GM12878 (cell line): ENCODE results near the gene NUDT22. TPM values are rescaled to one million over a fixed set of nuclear protein-coding genes. Genes with fewer than 3 reads are reported as not detected.

Experiments used
- ATAC-seq: fragments of 200-7000 bp; cut with Tn5 transposase; 3 replicates; pipeline ENCODE4 v1.9.1; 2020; ENCODE audit warnings: mild to moderate bottlenecking, moderate library complexity
- BruUV-seq: library from RNA; stranded (reverse); fragments of 400-500 nt; replicated peaks from 2 replicates; lab custom pipeline; 2021; lab: Mats Ljungman, UMichigan
- CTCF ChIA-PET: fragments of 300-600 bp; sonication (Branson Sonifier 250); formaldehyde crosslinking; extraction: SDS; loops from one replicate; lab custom pipeline; 2021; ENCODE audit warnings: inconsistent platforms; lab: Yijun Ruan, JAX
- POLR2A ChIA-PET: fragments of 350-600 bp; formaldehyde crosslinking; extraction: SDS; loops from one replicate; lab custom pipeline; 2021; ENCODE audit warnings: inconsistent platforms; lab: Charles Lee
- RAD21 ChIA-PET: fragments of 300-600 bp; sonication (Branson Sonifier 250); formaldehyde crosslinking; loops from one replicate; lab custom pipeline; 2023; ENCODE audit warnings: antibody characterized with exemption; ENCODE audit not compliant: unreplicated experiment; lab: Charles Lee
- SMC1A ChIA-PET: fragments of 300-600 bp; sonication (Branson Sonifier 250); formaldehyde crosslinking; loops from one replicate; lab custom pipeline; 2023; ENCODE audit not compliant: unreplicated experiment, uncharacterized antibody; lab: Charles Lee
- DNase-seq: peaks from one replicate; pipeline ENCODE4 v3.0.0-alpha.2; 2011; ENCODE audit warnings: low read depth, low spot score
- FAIRE-seq: peaks from 3 replicates; lab custom pipeline; 2011; peaks lifted over from hg19 to GRCh38; lab: Jason Lieb, UNC
- H2AFZ ChIP-seq: 2 replicates; pipeline ENCODE4 v1.6.0; 2011; ENCODE audit warnings: low read depth, low read length, control low read depth; ENCODE audit not compliant: control insufficient read depth
- H3K27ac ChIP-seq: 2 replicates; pipeline ENCODE4 v1.5.1; 2011; ENCODE audit warnings: control low read depth; ENCODE audit not compliant: control insufficient read depth, insufficient read depth
- H3K27me3 ChIP-seq, 2 experiments: replicated peaks in 1 of 2; 2 replicates each; pipeline versions ENCODE4 v1.6.0 to v1.6.1; 2011; ENCODE audit warnings: low read length in 1 of 2; ENCODE audit not compliant: control insufficient read depth in 2 of 2, insufficient read depth in 2 of 2
- H3K36me3 ChIP-seq, 2 experiments: 2 replicates each; pipeline ENCODE4 v1.5.1; 2011; ENCODE audit warnings: low read length in 1 of 2; ENCODE audit not compliant: control insufficient read depth in 2 of 2, insufficient read depth in 2 of 2
- H3K4me1 ChIP-seq: 2 replicates; pipeline ENCODE4 v1.6.1; 2011; ENCODE audit warnings: mild to moderate bottlenecking, low read length, moderate library complexity, mixed read lengths; ENCODE audit not compliant: control insufficient read depth, insufficient read depth
- H3K4me2 ChIP-seq: 2 replicates; pipeline ENCODE4 v1.6.0; 2011; ENCODE audit warnings: control low read depth; ENCODE audit not compliant: control insufficient read depth, insufficient read depth
- H3K4me3 ChIP-seq: fragments of 200-600 bp; sonication (generic); 2 replicates; pipeline ENCODE4 v1.5.1; 2016
- H3K79me2 ChIP-seq: 2 replicates; pipeline ENCODE4 v1.6.0; 2011; ENCODE audit warnings: low read length; ENCODE audit not compliant: control insufficient read depth, insufficient read depth
- H3K9ac ChIP-seq: 2 replicates; pipeline ENCODE4 v1.8.0; 2011; ENCODE audit warnings: low read length, control low read depth, mixed read lengths; ENCODE audit not compliant: control insufficient read depth, insufficient read depth
- H3K9me3 ChIP-seq: replicated peaks from 3 replicates; pipeline ENCODE4 v1.5.1; 2011; ENCODE audit warnings: mild to moderate bottlenecking, low read length; ENCODE audit not compliant: control insufficient read depth, insufficient read depth
- H4K20me1 ChIP-seq: 2 replicates; pipeline ENCODE4 v1.6.0; 2011; ENCODE audit not compliant: control insufficient read depth, insufficient read depth
- ATF7 ChIP-seq: fragments of 450-650 bp; IDR thresholded peaks from 2 replicates; pipeline ENCODE4 v1.6.1; 2016; ENCODE audit warnings: low read depth, mild to moderate bottlenecking
- JUNB ChIP-seq: IDR thresholded peaks from 2 replicates; pipeline ENCODE4 v1.6.1; 2016; ENCODE audit warnings: antibody characterized with exemption, mild to moderate bottlenecking
- MTA3 ChIP-seq: IDR thresholded peaks from 2 replicates; pipeline ENCODE4 v1.6.1; 2012; ENCODE audit warnings: low read length, inconsistent platforms, borderline replicate concordance
- NFXL1 ChIP-seq: fragments of 450-650 bp; IDR thresholded peaks from 2 replicates; pipeline ENCODE4 v1.6.1; 2017; ENCODE audit warnings: antibody characterized with exemption, mild to moderate bottlenecking, borderline replicate concordance
- PML ChIP-seq: IDR thresholded peaks from 2 replicates; pipeline ENCODE4 v1.6.1; 2012; ENCODE audit warnings: low read length, inconsistent platforms
- SKIL ChIP-seq: fragments of 450-650 bp; IDR thresholded peaks from 2 replicates; pipeline ENCODE4 v1.6.1; 2017; ENCODE audit warnings: mild to moderate bottlenecking, low read depth, inconsistent platforms; ENCODE audit not compliant: poor library complexity, severe bottlenecking
- SREBF2 ChIP-seq: IDR thresholded peaks from 2 replicates; pipeline ENCODE4 v1.6.1; 2012; ENCODE audit warnings: mild to moderate bottlenecking, low read length
- STAT3 ChIP-seq: IDR thresholded peaks from 2 replicates; pipeline ENCODE4 v1.6.1; 2011; ENCODE audit warnings: low read depth, low read length, improper control_type of control experiment
- ZZZ3 ChIP-seq: IDR thresholded peaks from 2 replicates; pipeline ENCODE4 v1.6.1; 2011; ENCODE audit warnings: low read depth; ENCODE audit not compliant: control insufficient read depth, insufficient read length
- WGBS: methylation state at CpG from one replicate; pipeline ENCODE4 v1.1.6; 2016; ENCODE audit warnings: low lambda C conversion rate; ENCODE audit not compliant: insufficient replicate concordance, insufficient coverage; ENCODE audit errors: missing lambda C conversion rate; 5-methylcytosine and 5-hydroxymethylcytosine counted together
- in situ Hi-C: fragments of 300-500 bp; cut with MboI; formaldehyde crosslinking; loops from 9 replicates; pipeline ENCODE4 v1.14.3; 2018; ENCODE audit warnings: mixed read lengths
- intact Hi-C: fragments of 100-400 bp; cut with micrococcal nuclease; formaldehyde crosslinking; loops from one replicate; pipeline ENCODE4 v1.14.2; 2022; ENCODE audit not compliant: unreplicated experiment
- polyA plus RNA-seq, 11 experiments: library from polyadenylated mRNA; depleted of rRNA in 4 of 11; unstranded in 6 of 11; stranded (reverse) in 5 of 11; fragments of >200 nt; fragmentation: Nextera tagmentation in 4 of 11; fragmentation: Illumina TruSeq in 1 of 11; extraction: Ambion mirVana in 4 of 11; extraction: Trizol in 1 of 11; gene quantifications; 1 replicate in 1 of 11; 2 replicates in 10 of 11; pipeline versions ENCODE4 v1.2.1 to v1.2.3, GENCODE V29; 2011 to 2016; ENCODE audit warnings: inconsistent platforms in 2 of 11, missing spikeins in 2 of 11, low read depth in 1 of 11
- total RNA-seq, 4 experiments: library from RNA; depleted of rRNA in 3 of 4; stranded (reverse); fragments of >200 nt in 3 of 4; fragmentation: Illumina TruSeq in 1 of 4; extraction: Trizol in 1 of 4; gene quantifications; 2 replicates each; pipeline versions ENCODE4 v1.2.1 to v1.2.3, GENCODE V29; 2013 to 2021
- TF ChIP-seq, protein P1 (sequence below): IDR thresholded peaks from 2 replicates; pipeline ENCODE4 v1.6.1; 2011; ENCODE audit warnings: low read depth, mild to moderate bottlenecking, low read length, moderate library complexity, borderline replicate concordance; ENCODE audit errors: extremely low read depth
- TF ChIP-seq, protein P2 (sequence below): fragments of 450-650 bp; IDR thresholded peaks from 2 replicates; pipeline ENCODE4 v1.6.1; 2016; ENCODE audit warnings: mild to moderate bottlenecking, moderate library complexity, borderline replicate concordance

NUDT22 gene
- total and polyA plus RNA-seq, 10 of the 15 experiments (the other 5 are each of a cell fraction or from before 2014, with no cell fraction given), result 6.7 to 115 (median 64.7) TPM

DNA sequence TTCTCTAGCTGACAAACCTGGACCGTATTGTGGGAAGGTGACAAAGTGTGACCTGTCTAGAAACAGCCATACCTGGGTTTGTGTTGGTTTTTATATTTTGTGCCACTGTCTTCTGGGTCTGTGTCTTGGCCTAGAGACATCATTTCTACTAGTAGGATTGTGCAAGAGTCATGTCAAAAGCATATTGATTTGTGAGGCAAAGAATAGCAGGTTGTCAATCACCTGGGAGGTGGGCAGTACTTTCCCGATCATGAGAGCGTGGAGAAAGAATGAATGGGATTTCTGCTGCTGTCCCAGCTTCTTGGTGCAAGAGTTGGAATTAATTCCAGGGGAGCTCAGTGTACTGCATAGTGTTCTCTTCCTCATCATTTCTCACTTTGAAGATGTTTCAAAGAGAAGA, 24.5 kb upstream of the NUDT22 start:
- RAD21 ChIA-PET, result interaction anchor here (0.7 kb wide), 1 partner anchor 99 kb away, joined by 3 read pairs; no protein-coding TSS in a partner anchor

GRCh38 chr11:64202992-64203391, 23.1 kb upstream of the NUDT22 start:
- no peak for ATAC-seq
- peaks cover 22% of the 10 kb centered on the region for H3K4me1 ChIP-seq
- no peak for TF ChIP-seq STAT3
- TF ChIP-seq, protein P1, sequence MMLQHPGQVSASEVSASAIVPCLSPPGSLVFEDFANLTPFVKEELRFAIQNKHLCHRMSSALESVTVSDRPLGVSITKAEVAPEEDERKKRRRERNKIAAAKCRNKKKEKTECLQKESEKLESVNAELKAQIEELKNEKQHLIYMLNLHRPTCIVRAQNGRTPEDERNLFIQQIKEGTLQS, result no peak
- no peak for TF ChIP-seq ATF7
- no peak for TF ChIP-seq NFXL1
- TF ChIP-seq MTA3, result no peak
- TF ChIP-seq, protein P2, sequence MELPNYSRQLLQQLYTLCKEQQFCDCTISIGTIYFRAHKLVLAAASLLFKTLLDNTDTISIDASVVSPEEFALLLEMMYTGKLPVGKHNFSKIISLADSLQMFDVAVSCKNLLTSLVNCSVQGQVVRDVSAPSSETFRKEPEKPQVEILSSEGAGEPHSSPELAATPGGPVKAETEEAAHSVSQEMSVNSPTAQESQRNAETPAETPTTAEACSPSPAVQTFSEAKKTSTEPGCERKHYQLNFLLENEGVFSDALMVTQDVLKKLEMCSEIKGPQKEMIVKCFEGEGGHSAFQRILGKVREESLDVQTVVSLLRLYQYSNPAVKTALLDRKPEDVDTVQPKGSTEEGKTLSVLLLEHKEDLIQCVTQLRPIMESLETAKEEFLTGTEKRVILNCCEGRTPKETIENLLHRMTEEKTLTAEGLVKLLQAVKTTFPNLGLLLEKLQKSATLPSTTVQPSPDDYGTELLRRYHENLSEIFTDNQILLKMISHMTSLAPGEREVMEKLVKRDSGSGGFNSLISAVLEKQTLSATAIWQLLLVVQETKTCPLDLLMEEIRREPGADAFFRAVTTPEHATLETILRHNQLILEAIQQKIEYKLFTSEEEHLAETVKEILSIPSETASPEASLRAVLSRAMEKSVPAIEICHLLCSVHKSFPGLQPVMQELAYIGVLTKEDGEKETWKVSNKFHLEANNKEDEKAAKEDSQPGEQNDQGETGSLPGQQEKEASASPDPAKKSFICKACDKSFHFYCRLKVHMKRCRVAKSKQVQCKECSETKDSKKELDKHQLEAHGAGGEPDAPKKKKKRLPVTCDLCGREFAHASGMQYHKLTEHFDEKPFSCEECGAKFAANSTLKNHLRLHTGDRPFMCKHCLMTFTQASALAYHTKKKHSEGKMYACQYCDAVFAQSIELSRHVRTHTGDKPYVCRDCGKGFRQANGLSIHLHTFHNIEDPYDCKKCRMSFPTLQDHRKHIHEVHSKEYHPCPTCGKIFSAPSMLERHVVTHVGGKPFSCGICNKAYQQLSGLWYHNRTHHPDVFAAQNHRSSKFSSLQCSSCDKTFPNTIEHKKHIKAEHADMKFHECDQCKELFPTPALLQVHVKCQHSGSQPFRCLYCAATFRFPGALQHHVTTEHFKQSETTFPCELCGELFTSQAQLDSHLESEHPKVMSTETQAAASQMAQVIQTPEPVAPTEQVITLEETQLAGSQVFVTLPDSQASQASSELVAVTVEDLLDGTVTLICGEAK, result no peak
- no peak for TF ChIP-seq SKIL
- TF ChIP-seq ZZZ3, result no peak

More for the DNA sequence above, 24.5 kb upstream of the NUDT22 start:
- no peak overlapping the region for H3K4me3 ChIP-seq
- H3K9ac ChIP-seq, result no peak overlapping the region
- H3K36me3 ChIP-seq, result peaks cover 42% of the 10 kb centered on the region in 2 experiments
- intact Hi-C loops (no loop called here), in situ Hi-C loops (loop anchor here (5.0 kb wide), 1 partner anchor 101 kb away; the partner anchor contains the start of gene CATSPERZ)
- ChIA-PET CTCF (interaction anchor here (0.6 to 9.7 kb wide), 5 partner anchors 13 to 601 kb away, joined by 3 to 238 read pairs (median 4); partner anchors contain the start of genes CATSPERZ, ESRRA and PPP1R14B), SMC1A (no interaction called here), POLR2A (interaction anchor here (1.2 kb wide), 1 partner anchor 22 kb away, joined by 5 read pairs; no protein-coding TSS in a partner anchor)
- no peak for TF ChIP-seq PML
- TF ChIP-seq JUNB, result no peak
- no peak for TF ChIP-seq SREBF2
- no peak for TF ChIP-seq ATF7
- H3K79me2 ChIP-seq, result peaks cover 12% of the 10 kb centered on the region
- no peaks in the 10 kb centered on the region for H4K20me1 ChIP-seq
- WGBS, result 85% methylated on average over 3 of the region's 3 CpGs
- no peak overlapping the region for H2AFZ ChIP-seq
- no peaks in the 10 kb centered on the region for H3K27me3 ChIP-seq
- FAIRE-seq (no peak), DNase-seq (no peak), ATAC-seq (no peak)
- BruUV-seq, result no TSS peak
- peaks cover 22% of the 10 kb centered on the region for H3K4me1 ChIP-seq
- no peaks in the 10 kb centered on the region for H3K9me3 ChIP-seq
- no peak overlapping the region for H3K4me2 ChIP-seq
- H3K27ac ChIP-seq, result no peak overlapping the region

More at GRCh38 chr11:64202992-64203391, 23.1 kb upstream of the NUDT22 start:
- in situ Hi-C loops (loop anchor here (5.0 kb wide), 1 partner anchor 99 kb away; the partner anchor contains the start of gene CATSPERZ), intact Hi-C loops (no loop called here)
- CTCF ChIA-PET, result interaction anchor here (8.0 to 9.7 kb wide), 2 partner anchors 42 to 100 kb away, joined by 66 to 238 read pairs; partner anchors contain the start of genes CATSPERZ, ESRRA and PPP1R14B
- 100% methylated on average over 9 of the region's 9 CpGs for WGBS
- SMC1A ChIA-PET, result no interaction called here
- POLR2A ChIA-PET, result interaction anchor here (5.8 kb wide), 1 partner anchor 100 kb away, joined by 70 read pairs; the partner anchor contains the start of genes CATSPERZ and ESRRA
- no peak overlapping the region for H3K9ac ChIP-seq
- H4K20me1 ChIP-seq, result no peaks in the 10 kb centered on the region
- DNase-seq (no peak), FAIRE-seq (no peak)
- peaks cover 31 to 32% of the 10 kb centered on the region in 2 experiments for H3K36me3 ChIP-seq
- H3K27ac ChIP-seq, result no peak overlapping the region
- H3K9me3 ChIP-seq, result no peaks in the 10 kb centered on the region
- RAD21 ChIA-PET, result no interaction called here
- no TSS peak for BruUV-seq
- peaks cover 26% of the 10 kb centered on the region for H3K79me2 ChIP-seq
- no peak overlapping the region for H3K4me3 ChIP-seq
- H3K27me3 ChIP-seq, result no peaks in the 10 kb centered on the region
- no peak overlapping the region for H3K4me2 ChIP-seq
- H2AFZ ChIP-seq, result no peak overlapping the region
